Frontal cortex (tissue), 4 donors: ENCODE results near the gene ARSJ. TPM values are rescaled to one million over a fixed set of nuclear protein-coding genes. Genes with fewer than 3 reads are reported as not detected.

Source experiments
- DNase-seq, 2 donors: peaks; one replicate each; pipeline ENCODE4 v3.0.0; 2012; ENCODE audit warnings: low spot score in 2 of 2
- FAIRE-seq: peaks from 2 replicates; lab custom pipeline; 2012; peaks lifted over from hg19 to GRCh38; lab: Jason Lieb, UNC
- total RNA-seq: library from RNA; depleted of rRNA; stranded (reverse); fragments of >200 nt; gene quantifications from one replicate; pipeline ENCODE4 v1.2.3, GENCODE V29; 2014
- donor health status: control.
- donor health status: control.
- donor health status: control.

The ARSJ gene
- total RNA-seq, 1 donor from 2014 or later = 0.41 TPM

- FAIRE-seq (no peak), DNase-seq (no peak)
These were observed 14.4 kb upstream of the ARSJ start for GRCh38 chr4:113993887-113994286.

- FAIRE-seq = no peak
- DNase-seq = no peak
These were observed 11.4 kb upstream of the ARSJ start for GRCh38 chr4:113990886-113991285.

GRCh38 chr4:113987382-113987941 lies 8.0 kb upstream of the ARSJ start:
- FAIRE-seq = no peak
- no peak for DNase-seq

DNA sequence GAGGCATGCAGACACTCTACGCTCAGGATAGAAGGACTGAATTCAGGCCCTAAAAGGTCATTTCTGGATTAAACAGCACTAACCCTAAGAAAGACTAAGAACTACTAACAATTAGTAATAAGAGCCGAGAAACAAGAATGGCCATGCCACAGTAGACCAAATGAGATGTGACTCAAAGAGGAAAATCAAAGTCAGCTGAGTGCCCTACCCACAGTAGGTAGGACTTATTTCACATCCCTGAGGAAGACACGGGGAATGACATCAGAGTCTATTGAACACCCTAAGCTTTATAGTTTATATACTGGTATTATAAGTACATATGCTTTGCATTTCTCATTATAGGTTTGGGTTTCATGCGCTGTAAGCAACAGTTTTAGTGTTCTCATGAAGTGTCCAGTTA lies 2.7 kb upstream of the ARSJ start:
- FAIRE-seq = no peak
- no peak for DNase-seq

- DNase-seq (no peak), FAIRE-seq (no peak)
These were observed 2.1 kb upstream of the ARSJ start for GRCh38 chr4:113981591-113981990.

GRCh38 chr4:113979905-113980615 lies 613 bp upstream of the ARSJ start:
- FAIRE-seq = no peak
- DNase-seq = no peak

GRCh38 chr4:113978561-113979147 lies 793 bp downstream of the ARSJ start:
- FAIRE-seq = no peak
- DNase-seq = no peak

GRCh38 chr4:113978105-113978504 lies 1.3 kb downstream of the ARSJ start:
- DNase-seq (no peak), FAIRE-seq (no peak)

GRCh38 chr4:113977526-113977855 lies 2.0 kb downstream of the ARSJ start:
- FAIRE-seq (no peak), DNase-seq (no peak)

- DNase-seq = no peak
- FAIRE-seq = no peak
These were observed 2.5 kb downstream of the ARSJ start for GRCh38 chr4:113976741-113977525.

DNA sequence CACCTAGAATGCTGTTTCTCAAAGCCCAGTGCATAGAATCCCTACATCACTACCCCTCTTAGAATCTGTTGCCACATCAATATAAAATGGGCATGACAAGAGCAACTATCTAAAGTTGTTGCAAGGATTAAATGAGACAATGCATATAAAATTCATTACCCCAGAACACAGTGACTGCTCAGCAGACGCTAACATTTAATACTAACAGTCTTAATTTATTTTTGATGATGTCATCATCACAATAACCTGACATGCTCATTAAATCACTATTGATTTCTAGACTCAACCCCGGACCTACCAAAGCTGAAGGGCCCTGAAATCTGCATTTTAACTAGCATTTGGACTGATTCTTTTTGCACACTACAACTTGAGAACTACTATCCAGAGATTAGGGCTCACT lies 3.9 kb downstream of the ARSJ start:
- no peak for FAIRE-seq

GRCh38 chr4:113974467-113974866 lies 5.0 kb downstream of the ARSJ start:
- DNase-seq (no peak), FAIRE-seq (no peak)

More for the DNA sequence above, 3.9 kb downstream of the ARSJ start:
- no peak for DNase-seq

GRCh38 chr4:113973345-113973744 lies 6.1 kb downstream of the ARSJ start:
- DNase-seq (no peak), FAIRE-seq (no peak)

DNA sequence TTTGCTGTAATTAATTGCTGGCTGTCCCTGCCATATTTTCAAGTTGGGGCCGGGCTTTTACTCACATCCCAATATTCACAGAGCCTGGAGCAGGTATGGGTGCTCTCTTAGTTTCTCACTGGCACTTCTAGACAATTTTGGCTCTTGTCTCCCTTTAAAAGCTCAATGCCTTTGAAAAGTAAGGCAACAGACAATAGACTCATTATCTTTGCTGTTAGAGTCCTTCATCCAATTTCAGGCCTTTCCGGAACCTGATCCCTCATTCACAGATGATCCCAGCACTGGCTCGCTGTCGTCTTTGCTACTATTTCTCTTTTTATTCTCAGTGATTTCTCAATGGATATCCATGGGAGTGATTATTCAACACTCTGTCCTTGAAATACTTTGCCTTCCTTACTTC lies 6.7 kb downstream of the ARSJ start:
- FAIRE-seq (no peak), DNase-seq (no peak)

DNA sequence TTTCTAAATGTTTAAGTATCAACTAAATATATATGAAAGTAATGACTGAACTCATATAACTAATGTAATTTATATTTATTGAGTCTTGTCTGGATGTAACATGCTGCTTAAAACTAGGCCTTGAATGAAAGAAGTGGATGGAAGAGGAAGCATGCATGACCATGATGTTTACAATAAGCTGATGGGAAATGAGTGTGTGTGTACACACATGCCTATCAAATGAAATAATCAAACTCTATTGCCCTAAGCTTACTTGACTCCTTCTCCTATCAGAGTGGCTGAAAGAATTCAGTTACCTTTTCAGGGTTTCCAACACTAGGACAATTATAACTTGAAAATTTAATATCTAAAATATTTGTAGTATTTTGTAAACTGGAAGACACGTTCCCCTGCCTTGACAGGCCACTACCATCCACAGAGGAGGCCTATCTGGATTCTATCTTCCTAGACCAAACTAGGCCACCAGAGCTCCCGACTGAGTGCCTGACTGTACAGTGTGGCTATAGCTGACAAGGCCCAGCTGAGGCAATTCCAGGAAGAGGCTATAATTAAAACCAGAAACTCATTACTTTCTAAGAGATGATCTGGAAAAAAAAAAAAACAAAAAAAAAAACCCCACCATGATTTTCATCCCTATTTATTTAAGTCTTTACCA lies 7.6 kb downstream of the ARSJ start:
- no peak for FAIRE-seq
- DNase-seq = no peak

DNA sequence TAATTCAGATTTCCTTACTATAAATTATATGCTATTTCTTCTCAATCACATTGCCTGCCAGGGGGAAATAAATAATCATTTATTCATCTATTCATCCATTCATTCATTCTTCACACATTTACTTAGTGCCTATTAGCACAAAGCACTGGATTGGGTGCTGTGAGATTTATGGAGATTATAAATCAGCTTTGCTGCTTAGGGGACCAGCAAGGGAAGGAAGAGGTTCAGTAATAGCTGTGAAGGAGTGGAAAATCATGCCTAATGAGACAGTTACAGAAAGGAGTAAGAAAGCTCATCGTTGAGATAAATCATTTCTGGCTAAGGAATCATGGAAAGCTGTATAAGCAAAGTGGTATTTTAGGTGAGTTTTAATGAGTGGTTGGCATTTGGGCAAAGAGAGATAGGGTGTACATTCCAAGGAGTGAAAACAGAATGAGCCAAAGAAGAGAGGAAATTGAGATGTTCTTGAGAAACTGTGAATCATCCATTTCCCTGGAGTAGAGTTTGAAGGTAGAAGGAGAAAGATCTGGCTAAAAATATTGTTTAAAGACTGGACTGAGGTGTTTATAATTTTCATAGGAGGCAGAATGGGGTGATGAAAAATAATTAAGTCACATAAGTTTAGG lies 9.6 kb downstream of the ARSJ start:
- no peak for DNase-seq
- FAIRE-seq = no peak

GRCh38 chr4:113968473-113968872 lies 11.0 kb downstream of the ARSJ start:
- DNase-seq (no peak), FAIRE-seq (no peak)

DNA sequence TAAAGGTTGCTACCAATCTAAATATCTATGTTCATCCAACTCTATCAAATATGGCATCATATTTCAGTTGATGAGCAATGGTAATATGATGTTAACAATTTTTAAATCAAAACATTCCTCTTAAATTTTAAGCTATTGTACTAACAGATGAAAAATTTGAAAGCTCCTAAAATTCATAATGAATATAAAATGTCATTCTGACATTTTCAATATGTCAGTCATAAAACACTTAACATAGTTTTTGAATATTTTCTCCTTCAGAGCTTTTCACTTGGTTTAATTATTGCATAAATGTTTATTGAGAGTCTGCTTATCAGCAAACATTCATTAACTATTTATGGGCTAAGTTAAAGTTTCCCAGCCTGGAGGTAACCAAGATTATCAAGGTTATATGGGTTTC lies 11.8 kb downstream of the ARSJ start:
- DNase-seq = no peak
- FAIRE-seq = no peak

- no peak for FAIRE-seq
- DNase-seq = no peak
These were observed 16.7 kb downstream of the ARSJ start for GRCh38 chr4:113962719-113963265.

DNA sequence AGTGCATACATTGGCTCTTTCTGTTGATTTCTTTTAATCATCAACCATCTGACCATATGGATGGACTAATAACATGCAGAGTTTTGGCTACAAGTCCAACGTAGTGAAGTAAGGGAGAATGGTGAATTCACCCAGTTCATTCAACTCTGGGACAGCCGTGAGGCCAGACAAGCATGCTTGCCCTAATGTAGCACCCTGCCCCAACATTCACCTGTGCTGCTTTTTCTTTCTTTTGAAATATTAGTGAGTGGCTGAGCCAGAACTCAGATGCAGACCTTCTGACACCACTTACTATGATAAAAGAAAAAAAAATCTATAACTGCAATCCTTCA lies 17.5 kb downstream of the ARSJ start:
- FAIRE-seq (no peak), DNase-seq (no peak)
